Mesodermal cell (in vitro differentiated cells): ENCODE data around the gene FTHL17.

Source experiments
- H3K27ac ChIP-seq: 2 replicates; pipeline ENCODE4 v1.7.0; 2013; ENCODE audit warnings: mild to moderate bottlenecking, low read depth, low read length, moderate library complexity; ENCODE audit not compliant: severe bottlenecking
- H3K36me3 ChIP-seq: 2 replicates; pipeline ENCODE4 v1.7.1; 2013; ENCODE audit warnings: mild to moderate bottlenecking, low read length, moderate library complexity; ENCODE audit not compliant: control insufficient read depth, insufficient read depth
- H3K4me1 ChIP-seq: one replicate; pipeline ENCODE4 v1.7.1; 2013; ENCODE audit warnings: mild to moderate bottlenecking, low read length; ENCODE audit not compliant: insufficient read depth, control insufficient read depth, poor library complexity, severe bottlenecking
- H3K4me3 ChIP-seq: 2 replicates; pipeline ENCODE4 v1.7.0; 2013; ENCODE audit warnings: low read length, control low read depth, mild to moderate bottlenecking; ENCODE audit not compliant: insufficient read depth, poor library complexity, severe bottlenecking; ENCODE audit errors: extremely low read depth
- H3K9me3 ChIP-seq: 2 replicates; pipeline ENCODE4 v1.7.1; 2013; ENCODE audit warnings: mild to moderate bottlenecking, low read length, moderate library complexity; ENCODE audit not compliant: control insufficient read depth
- WGBS, 2 experiments: methylation state at CpG; one replicate each; pipeline ENCODE4 v1.1.5; 2013; ENCODE audit warnings: missing lambda C conversion rate in 2 of 2; ENCODE audit not compliant: insufficient coverage in 2 of 2; 5-methylcytosine and 5-hydroxymethylcytosine counted together

The FTHL17 gene

DNA sequence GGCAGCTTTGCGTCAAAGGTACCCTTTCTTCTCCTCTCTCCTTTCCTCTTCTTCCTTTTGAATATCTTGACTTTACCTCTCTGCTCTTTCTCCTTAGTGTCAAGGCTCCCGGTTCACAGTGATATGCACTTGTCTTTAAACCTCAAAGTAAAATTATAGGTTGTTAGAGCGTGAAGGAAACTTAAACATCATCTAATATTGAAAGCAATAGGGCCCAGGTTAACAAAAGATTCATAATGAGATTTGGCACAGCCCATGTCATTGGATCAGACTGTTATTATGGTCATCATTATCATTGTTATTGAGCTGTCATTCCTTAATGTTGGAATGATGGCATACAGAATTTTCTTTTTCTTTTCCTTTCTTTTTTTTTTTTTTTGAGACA is 32.5 kb downstream of the FTHL17 start:
- H3K4me3 ChIP-seq = no peak overlapping the region
- no peaks in the 10 kb centered on the region for H3K36me3 ChIP-seq
- WGBS, 2 experiments = no CpG with 5 or more reads among the region's 3 CpGs
- no peak overlapping the region for H3K27ac ChIP-seq
- H3K9me3 ChIP-seq = no peaks in the 10 kb centered on the region
- H3K4me1 ChIP-seq = no peaks in the 10 kb centered on the region

DNA sequence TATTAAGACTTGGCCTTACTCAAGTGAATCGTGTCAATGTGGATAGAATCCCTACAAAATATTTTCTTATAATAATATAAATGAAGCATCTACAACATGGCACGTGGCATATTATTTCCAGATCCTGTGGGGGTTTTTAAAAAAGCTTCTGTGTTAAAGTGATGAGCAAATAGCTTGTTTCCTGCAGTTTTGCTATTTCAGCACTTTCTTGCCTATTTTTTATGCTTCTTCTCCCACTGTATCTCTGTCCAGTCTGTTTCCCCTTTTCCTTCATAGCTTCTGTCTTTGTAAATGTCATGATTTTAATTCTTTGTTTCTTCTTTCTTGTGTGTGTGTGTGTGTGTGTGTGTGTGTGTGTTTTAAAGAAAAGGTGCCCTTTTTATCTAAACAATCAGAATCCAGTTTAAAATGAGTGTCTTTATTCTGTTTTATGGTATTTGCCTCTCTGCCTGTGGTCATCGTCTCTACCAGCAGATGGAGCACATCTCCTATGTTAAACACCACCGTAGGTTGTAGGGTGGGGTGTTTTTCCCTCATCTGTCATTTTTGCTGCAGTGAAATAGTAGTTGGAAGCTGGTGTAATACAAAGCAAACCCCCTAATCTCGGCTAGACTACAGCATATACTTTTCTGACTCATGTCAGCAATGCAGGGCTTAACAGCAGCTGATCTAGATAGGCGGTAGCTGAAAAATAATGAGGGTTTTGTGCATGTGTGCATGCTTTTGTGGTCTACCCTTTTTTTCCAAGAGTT is 33.1 kb downstream of the FTHL17 start:
- no peaks in the 10 kb centered on the region for H3K36me3 ChIP-seq
- H3K4me3 ChIP-seq = no peak overlapping the region
- H3K4me1 ChIP-seq = no peaks in the 10 kb centered on the region
- H3K9me3 ChIP-seq = no peaks in the 10 kb centered on the region
- H3K27ac ChIP-seq = no peak overlapping the region
- WGBS, 2 experiments = no CpG with 5 or more reads among the region's 6 CpGs

DNA sequence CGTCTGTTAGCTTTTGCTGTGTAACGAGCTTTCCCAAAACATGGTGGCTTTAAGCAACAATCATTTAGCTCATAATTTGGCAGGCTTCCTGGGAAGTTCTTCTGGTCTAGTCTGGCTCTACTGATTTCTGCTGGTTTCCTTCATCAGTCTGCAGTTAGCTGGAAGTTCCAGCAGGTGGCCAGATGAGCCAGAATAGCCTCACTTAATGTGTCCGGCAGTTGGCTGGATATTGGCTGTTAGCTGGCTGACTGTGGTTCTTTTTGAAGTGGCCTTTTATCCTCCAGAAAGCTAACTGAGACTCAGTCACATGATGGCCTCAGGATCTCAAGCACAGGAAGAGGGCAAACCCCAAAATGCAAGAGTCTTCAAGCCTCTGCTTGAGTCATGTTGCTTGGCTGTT is 34.9 kb downstream of the FTHL17 start:
- Histone ChIP-seq H3K27ac (no peak overlapping the region), H3K4me1 (no peaks in the 10 kb centered on the region), H3K36me3 (no peaks in the 10 kb centered on the region), H3K9me3 (no peaks in the 10 kb centered on the region), H3K4me3 (no peak overlapping the region)
- 71 to 100% methylated on average over 1 to 2 of the region's 3 CpGs for WGBS, 2 experiments

DNA sequence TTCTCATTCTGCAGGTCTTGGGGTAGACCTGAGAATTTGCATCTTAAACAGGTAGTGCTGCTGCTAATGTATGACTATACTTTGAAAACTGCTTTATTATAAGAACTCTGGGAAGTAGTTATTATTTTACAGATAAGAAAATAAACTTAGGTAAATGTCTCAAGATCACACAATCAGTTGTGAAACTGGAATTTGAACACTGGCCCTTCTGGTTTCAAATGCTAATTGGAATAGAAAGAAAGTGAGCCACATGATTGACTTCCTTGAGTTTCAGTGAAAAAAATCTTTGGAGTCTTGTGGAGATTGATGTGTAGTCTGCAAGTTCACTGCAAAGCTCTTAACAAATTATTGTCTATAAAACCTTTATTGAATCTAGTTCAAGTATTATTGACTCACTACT is 44.5 kb downstream of the FTHL17 start:
- Histone ChIP-seq H3K9me3 (no peaks in the 10 kb centered on the region), H3K36me3 (no peaks in the 10 kb centered on the region), H3K4me3 (no peak overlapping the region), H3K27ac (no peak overlapping the region), H3K4me1 (no peaks in the 10 kb centered on the region)

DNA sequence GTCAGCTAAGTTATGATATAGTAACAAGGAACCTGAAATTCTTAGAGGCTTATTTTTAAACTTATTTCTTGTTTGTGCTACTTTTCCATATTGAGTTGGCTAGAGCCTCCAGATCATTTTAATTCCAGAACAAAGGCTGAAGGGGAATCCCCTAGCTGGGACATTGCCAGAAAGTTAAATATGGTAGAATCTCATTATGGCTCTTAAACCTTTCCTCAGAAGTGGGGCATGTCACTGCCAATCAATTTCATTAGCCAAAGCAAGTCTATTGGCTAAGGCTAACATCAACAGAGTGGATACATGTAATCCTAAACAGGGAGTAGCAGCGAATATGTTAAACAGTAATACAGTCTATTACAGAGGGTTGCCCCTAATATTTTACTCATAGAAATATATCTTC is 47.0 kb downstream of the FTHL17 start:
- H3K27ac ChIP-seq = no peak overlapping the region
- H3K36me3 ChIP-seq = no peaks in the 10 kb centered on the region
- no CpG with 5 or more reads among the region's 1 CpG for WGBS, 2 experiments
- no peaks in the 10 kb centered on the region for H3K9me3 ChIP-seq
- no peak overlapping the region for H3K4me3 ChIP-seq
- no peaks in the 10 kb centered on the region for H3K4me1 ChIP-seq

DNA sequence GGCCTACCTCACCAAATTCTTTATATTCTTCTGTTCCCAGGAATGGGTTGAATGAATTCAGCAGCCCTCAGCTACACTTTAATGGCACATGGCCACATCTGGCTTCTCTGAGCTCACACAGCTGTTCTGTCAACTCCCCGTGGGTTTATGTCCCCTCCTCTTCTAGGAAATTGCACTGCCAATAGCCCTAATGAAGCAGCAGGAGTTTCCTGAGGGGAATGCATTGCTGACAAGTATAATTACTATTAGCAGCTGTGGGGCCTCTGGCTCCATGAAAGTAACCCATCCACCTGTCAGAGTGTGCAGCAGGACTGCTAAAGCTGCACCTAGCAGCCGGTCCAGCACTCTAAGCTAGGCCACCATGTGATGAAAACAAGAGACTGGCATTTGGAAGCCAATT is 50.3 kb downstream of the FTHL17 start:
- WGBS, 2 experiments = 88% methylated on average over 1 of the region's 2 CpGs
- no peak overlapping the region for H3K27ac ChIP-seq
- no peaks in the 10 kb centered on the region for H3K4me1 ChIP-seq
- H3K4me3 ChIP-seq = no peak overlapping the region
- H3K36me3 ChIP-seq = no peaks in the 10 kb centered on the region
- no peaks in the 10 kb centered on the region for H3K9me3 ChIP-seq
